K562 (cell line): ENCODE results near the gene NIM1K.

Experiments used
- ATF1 ChIP-seq, 2 experiments: fragments of 450-650 bp in 1 of 2; IDR thresholded peaks; 2 replicates each; pipeline ENCODE4 v1.6.1; 2016; ENCODE audit warnings: missing compliant biosample characterization in 1 of 2, missing genetic modification characterization in 1 of 2
- EZH2 ChIP-seq: IDR thresholded peaks from 2 replicates; pipeline ENCODE4 v1.6.1; 2012; ENCODE audit warnings: low read depth, mild to moderate bottlenecking, inconsistent platforms, low read length, borderline replicate concordance
- GABPA ChIP-seq: fragments of 200-800 bp; sonication (Bioruptor generic); conservative IDR thresholded peaks from 2 replicates; pipeline ENCODE4 v1.6.1; 2016; ENCODE audit warnings: low read depth, missing genetic modification characterization, missing compliant biosample characterization
- USF1 ChIP-seq: sonication (generic); formaldehyde crosslinking; IDR thresholded peaks from 2 replicates; pipeline ENCODE4 v1.9.0; 2022; ENCODE audit warnings: mild to moderate bottlenecking, missing genetic modification reagents
- TF ChIP-seq, protein P1 (sequence below): sonication (generic); formaldehyde crosslinking; IDR thresholded peaks from 2 replicates; pipeline ENCODE4 v1.8.1; 2023; ENCODE audit warnings: mild to moderate bottlenecking, missing genetic modification reagents

DNA sequence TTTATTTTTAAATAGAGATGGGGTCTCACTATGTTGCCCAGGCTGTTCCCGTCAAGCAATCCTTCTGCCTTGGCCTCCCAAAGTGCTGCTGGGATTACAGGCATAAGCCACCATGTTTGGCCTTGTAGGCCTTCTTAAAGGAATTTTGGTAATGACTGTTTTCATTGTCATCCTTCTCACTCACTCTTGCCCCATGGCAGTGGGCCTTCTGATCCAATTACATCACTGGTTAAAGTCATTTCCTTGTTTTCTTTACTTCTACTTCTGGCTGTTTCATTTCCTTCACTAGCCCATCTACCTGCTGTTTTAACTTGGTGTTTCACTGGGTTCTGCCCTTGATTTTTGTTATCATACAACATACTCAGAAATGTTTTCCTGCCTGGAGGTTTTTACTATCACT lies 20.1 kb upstream of the NIM1K start:
- TF ChIP-seq USF1 (CRISPR knock-in tag) (no peak), EZH2 (no peak), ATF1 (CRISPR knock-in tag; IDR thresholded peaks at IDR 0.05) (no peak), ATF1 (tag; IDR thresholded peaks at IDR 0.05) (no peak), GABPA (tag) (no peak)
- TF ChIP-seq, protein P1, sequence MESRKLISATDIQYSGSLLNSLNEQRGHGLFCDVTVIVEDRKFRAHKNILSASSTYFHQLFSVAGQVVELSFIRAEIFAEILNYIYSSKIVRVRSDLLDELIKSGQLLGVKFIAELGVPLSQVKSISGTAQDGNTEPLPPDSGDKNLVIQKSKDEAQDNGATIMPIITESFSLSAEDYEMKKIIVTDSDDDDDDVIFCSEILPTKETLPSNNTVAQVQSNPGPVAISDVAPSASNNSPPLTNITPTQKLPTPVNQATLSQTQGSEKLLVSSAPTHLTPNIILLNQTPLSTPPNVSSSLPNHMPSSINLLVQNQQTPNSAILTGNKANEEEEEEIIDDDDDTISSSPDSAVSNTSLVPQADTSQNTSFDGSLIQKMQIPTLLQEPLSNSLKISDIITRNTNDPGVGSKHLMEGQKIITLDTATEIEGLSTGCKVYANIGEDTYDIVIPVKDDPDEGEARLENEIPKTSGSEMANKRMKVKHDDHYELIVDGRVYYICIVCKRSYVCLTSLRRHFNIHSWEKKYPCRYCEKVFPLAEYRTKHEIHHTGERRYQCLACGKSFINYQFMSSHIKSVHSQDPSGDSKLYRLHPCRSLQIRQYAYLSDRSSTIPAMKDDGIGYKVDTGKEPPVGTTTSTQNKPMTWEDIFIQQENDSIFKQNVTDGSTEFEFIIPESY (CRISPR knock-in tag) = no peak
